SKM-1 (cell line): ENCODE data around the gene BEND4.

ENCODE experiments used
- DNase-seq: peaks from one replicate; lab custom pipeline; 2025; ENCODE audit not compliant: unreplicated experiment; lab: John Stamatoyannopoulos, UW

BEND4 gene

DNA sequence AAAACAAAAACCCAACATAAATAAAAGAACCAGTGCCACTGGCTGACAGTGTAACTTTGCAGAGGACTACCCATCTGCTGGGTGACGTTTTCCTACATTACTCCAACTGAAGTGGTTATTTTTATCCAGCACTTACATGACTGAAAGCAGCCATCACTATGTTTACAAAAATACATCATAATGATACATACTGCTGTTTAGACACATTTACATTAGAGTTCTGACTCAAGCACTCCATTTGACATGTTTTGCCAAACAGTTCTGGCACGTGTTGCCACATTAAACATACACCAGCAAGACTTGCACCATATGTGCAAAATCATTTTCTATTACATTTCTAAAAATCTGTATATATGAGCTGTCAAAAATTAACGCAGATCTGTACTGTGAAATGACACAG is 39.6 kb downstream of the BEND4 start:
- DNase-seq, result no peak

DNA sequence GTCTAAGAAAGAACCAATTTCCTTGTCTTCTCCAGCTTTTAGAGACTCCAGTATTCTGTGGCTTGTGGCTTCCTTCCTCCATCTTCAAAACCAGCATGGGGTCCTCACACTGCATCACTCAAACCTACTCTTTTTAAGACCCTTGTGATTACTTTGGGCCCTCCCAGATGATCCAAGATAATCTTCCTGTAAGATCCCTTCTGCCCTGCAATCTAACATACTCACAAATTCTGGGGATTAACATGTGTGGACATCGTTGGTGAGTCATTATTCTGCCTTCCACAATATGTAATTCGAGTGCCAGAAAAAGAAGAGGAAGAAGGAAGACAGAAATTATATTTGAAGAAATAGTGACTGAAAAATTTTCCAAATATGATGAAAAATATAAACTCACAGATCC is 47.9 kb downstream of the BEND4 start:
- no peak for DNase-seq

DNA sequence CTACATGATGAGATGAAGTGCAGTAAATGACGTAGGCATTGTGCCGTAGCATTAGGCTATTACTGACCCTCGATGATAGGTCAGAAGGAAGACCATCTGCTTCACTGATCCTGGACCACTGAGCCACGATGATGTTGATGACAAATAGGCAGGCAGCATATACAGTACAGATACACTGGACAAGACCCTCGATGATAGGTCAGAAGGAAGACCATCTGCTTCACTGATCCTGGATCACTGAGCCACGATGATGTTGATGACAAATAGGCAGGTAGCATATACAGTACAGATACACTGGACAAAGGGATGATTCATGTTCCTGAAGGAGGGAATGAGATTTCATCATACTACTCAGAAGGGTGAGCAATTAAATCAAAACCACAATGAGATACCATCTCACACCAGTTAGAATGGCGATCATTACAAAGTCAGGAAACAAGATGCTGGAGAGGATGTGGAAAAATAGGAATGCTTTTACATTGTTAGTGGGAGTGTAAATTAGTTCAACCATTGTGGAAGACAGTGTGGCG is 50.9 kb downstream of the BEND4 start:
- DNase-seq, result no peak

DNA sequence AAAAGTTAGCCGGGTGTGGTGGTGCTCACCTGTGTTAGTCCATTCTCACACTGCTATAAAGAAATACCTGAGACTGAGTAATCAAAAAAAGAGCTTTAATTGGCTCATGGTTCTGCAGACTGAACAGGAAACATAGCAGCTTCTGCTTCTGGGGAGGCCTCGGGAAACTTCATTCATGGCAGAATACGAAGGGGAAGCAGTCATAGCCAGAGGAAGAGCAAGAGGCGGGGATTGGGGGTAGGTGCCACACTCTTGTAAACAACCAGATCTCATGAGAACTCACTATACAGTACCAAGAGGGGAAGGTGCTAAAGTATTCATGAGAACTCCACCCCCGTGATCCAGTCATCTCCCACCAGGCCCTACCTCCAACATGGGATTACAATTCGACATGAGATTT is 64.1 kb downstream of the BEND4 start:
- DNase-seq, result no peak

DNA sequence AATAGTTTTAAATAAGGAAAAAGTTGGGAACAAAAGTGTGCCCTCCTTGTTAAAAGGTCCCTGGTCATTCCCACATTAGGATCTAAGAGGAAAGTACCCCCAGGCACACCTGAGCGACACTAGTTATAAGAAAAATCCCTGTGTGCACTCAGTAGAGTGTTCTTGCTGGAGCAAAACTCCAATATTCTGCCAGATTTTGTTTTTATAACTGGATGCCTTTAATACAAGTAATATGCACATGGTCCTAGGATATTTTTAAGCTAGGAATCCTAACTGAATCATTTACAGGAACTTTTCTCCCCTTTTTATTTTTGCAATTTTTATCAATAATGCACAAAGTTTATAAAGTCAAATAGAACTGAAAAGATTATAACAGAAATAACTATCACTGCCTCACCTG is 68.6 kb downstream of the BEND4 start:
- DNase-seq, result no peak

DNA sequence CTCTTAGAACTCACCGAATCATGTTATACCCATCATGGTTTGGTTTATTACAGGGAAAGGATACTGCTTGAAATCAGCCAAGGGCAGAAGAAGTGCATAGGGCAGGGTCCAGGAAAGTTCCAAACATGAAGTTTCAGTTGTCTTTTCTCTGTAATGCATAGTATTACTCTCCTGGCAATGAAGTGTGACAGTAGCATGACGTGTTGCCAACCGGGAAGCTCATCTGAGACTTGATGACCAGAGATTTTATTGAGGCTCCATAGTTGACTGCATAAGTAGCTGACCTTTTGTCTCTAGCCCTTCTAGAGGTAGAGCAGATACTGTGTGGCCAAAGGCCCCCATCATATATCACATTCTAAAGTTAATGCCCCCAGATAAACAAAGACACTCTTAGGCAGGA is 72.1 kb downstream of the BEND4 start:
- no peak for DNase-seq

DNA sequence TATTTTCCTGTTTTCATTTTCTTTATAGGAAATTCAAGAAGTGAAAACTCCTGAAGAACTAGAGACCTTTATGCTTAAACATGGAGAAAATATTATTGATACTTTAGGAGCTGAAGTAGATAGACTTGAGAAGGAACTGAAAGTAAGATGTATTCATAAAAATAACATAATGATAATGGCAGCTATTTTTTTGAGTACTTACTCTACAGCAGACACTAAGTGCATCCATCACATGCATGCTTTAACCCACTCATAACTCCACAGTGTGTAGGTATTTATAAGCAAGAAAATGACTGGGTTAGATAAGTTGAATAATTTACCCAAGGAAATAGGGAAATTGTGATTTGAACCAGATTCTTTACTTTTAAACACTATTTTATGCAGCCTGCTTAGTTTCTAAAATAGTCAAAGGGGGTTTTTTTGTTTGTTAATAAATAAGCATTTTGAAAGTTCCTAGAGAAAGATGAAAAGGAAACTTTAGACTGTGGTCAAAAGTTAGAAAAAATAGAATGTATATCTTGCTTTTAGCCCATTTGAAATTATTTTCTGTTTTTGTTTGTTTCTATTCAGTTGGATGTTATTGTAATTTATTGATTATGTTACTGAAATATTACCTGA is 74.2 kb downstream of the BEND4 start:
- DNase-seq, result no peak

DNA sequence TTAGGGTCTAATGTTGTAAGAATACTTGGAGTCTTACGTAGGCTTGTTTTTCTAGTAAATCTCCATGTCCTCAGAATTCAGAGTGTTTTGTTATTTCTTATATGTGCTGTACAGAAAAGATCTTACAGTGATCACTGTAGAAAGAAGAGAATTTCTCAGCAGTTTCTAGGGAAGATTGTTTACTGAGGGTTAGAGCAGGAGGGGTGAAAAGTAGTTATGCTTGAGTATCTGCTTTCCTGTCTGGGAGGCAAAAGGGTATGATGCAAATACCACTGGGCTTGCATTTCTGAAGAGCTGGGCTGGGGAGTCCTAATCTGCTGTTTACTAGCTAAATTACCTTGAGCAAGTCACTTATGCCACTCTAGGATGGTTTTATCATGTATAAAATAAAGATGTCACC is 78.2 kb downstream of the BEND4 start:
- no peak for DNase-seq

DNA sequence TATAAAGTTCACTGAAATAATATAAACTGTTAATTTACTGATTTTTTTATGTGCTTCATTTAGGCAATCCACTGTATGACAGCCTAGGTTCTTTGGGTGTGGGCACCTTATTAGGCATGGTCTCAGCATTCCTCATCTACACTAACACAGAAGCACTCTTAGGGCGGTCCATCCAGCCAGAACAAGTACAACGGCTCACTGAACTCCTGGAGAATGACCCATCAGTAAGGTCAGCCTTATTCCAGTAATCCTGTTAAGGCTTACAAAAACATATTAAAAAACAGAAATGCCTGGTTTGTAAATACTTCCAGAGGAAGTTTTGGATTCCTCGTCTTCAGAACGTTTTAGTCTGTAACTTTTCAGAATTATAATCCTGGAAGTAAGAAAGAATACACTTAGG is 82.0 kb downstream of the BEND4 start:
- DNase-seq, result no peak

DNA sequence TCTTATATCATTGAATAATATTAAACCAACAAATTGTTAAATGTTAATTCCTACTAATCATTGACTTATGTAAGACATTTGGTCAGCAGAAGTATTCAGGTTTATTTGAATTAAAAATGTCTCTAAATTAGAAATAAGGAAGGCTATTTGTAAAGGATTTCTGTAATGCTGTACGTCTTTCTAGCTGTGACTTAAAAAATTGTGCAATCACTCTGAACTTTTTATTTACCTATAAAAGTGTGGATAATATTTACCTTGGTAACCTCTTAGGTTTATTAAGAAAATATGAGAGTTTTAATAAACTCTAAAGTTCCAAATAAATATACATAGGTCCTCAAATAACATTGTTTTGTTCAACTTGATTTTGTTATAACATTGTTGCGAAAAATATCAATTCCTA is 85.2 kb downstream of the BEND4 start:
- DNase-seq, result no peak

DNA sequence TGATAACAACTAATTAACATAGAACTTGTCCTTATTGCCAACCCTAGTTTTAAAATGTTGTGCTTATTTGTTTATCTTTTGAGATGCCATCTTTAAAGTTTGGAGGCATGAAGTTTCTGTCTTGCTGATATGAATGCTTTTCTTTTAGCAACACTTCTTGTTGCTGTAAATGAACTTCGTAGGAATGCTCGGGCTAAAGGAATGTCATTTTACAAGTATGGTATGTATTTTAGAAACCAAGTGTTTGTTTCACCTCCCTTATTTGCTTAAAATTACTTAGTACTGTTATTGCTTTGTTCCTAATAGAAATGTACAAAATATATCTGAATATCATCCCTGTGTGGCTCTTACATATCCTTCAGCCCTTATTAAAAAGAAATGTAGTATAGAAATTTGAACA is 86.1 kb downstream of the BEND4 start:
- DNase-seq, result no peak
